Endometrium (tissue), 2 donors: ENCODE data around the gene BICRA.

Experiments used
- FAIRE-seq: peaks from 2 replicates; lab custom pipeline; 2012; peaks lifted over from hg19 to GRCh38; lab: Jason Lieb, UNC
- donor health status: control.
- donor health status: control.

Gene BICRA

DNA sequence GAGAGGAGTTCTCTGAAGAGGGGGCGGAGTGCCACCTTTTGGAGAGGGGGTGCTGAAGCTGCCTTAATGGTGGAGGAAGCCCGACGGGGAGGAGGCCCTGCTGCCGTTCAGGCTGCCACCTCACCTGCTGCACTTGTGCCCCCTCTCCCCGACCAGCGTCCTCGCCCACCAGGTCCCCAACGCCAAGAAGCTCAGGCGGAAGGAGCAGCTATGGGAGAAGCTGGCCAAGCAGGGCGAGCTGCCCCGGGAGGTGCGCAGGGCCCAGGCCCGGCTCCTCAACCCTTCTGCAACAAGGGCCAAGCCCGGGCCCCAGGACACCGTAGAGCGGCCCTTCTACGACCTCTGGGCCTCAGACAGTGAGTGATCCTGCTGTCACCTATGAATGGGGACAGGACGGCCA, 141.8 kb downstream of the BICRA start:
- no peak for FAIRE-seq

DNA sequence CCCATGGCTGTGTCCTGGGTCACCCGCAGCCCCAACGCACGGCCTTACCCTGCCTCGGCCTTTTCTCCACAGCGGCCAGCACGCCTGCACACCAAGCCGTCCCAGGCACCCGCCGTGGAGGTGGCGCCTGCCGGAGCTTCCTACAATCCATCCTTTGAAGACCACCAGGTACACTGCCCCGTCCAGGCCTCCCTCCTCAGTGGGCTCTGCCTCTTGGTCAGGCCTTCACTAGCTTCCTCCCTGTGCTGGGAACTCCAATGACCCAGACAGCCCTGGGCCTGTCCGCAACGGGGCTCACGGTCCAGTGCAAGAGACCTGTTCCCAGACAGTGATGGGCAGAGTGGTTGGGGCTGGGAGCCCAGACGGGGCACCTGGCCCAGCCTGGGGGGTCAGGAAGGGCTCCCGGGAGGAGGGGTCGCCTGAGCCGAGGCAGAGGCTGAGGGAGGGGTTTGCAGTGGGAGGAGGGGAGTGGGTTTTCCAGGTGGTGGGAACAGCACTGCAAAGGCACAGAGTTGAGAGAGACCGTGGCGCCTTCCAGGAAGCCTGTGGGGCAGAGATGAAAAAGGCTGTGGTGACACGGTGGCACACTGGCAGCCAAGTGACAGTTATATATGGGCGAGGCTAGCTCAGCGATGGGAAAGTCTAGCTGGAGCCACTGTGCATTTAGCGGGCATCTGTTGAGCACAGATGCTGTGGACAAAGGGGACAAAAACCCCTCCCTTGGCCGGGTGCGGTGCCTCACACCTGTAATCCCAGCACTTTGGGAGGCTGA, 143.7 kb downstream of the BICRA start:
- no peak for FAIRE-seq
